Liver (tissue), 3 donors: ENCODE results near the gene TBC1D8B.
A peak's percentile ranks its signal among the peaks of the same experiment; 100 is the strongest.

ENCODE experiments used
- NR2F2 ChIP-seq: IDR thresholded peaks from 2 replicates; pipeline ENCODE4 v1.6.1; 2016; ENCODE audit warnings: antibody characterized with exemption
- RAD21 ChIP-seq, 2 donors: IDR thresholded peaks; 2 replicates each; pipeline ENCODE4 v1.6.1; 2016; ENCODE audit warnings: antibody characterized with exemption in 2 of 2, mild to moderate bottlenecking in 2 of 2
- SP1 ChIP-seq: IDR thresholded peaks from 2 replicates; pipeline ENCODE4 v1.6.1; 2018; ENCODE audit warnings: antibody characterized with exemption, mild to moderate bottlenecking
- YY1 ChIP-seq: IDR thresholded peaks from 2 replicates; pipeline ENCODE4 v1.6.1; 2016; ENCODE audit warnings: antibody characterized with exemption, mild to moderate bottlenecking
- TF ChIP-seq, protein P1 (sequence below): fragments of 150-350 bp; IDR thresholded peaks from 2 replicates; pipeline ENCODE4 v1.5.1; 2017; ENCODE audit warnings: improper control_type of control experiment, low read depth, low read length; ENCODE audit not compliant: missing input control
- TF ChIP-seq, protein P2 (sequence below): IDR thresholded peaks from 2 replicates; pipeline ENCODE4 v1.6.1; 2016; ENCODE audit warnings: antibody characterized with exemption
- TF ChIP-seq, protein P3 (sequence below): IDR thresholded peaks from 2 replicates; pipeline ENCODE4 v1.6.1; 2016; ENCODE audit warnings: antibody characterized with exemption
- TF ChIP-seq, protein P4 (sequence below): IDR thresholded peaks from 2 replicates; pipeline ENCODE4 v1.6.1; 2016; ENCODE audit warnings: antibody characterized with exemption, mild to moderate bottlenecking
- donor health status: healthy.
- donor health status: healthy.

DNA sequence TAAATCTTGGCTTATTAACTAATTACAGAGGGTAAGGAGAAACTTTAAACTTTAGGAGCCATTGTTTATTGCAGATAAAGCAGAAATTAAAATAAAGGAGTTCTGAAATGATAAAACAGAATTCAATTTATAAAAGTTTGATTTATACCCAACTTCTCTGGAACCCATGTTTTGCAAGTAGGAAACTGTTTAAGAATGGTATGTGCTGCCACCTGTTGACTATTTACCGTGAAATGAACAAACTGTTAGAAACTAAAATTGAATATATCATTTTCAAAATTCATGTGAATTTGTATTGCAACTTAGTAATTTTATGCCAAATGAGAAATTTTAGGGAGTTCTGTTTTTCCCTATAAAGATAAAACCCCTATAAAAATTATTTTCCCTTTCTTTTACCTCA, 11.0 kb upstream of the TBC1D8B start:
- TF ChIP-seq, protein P1, sequence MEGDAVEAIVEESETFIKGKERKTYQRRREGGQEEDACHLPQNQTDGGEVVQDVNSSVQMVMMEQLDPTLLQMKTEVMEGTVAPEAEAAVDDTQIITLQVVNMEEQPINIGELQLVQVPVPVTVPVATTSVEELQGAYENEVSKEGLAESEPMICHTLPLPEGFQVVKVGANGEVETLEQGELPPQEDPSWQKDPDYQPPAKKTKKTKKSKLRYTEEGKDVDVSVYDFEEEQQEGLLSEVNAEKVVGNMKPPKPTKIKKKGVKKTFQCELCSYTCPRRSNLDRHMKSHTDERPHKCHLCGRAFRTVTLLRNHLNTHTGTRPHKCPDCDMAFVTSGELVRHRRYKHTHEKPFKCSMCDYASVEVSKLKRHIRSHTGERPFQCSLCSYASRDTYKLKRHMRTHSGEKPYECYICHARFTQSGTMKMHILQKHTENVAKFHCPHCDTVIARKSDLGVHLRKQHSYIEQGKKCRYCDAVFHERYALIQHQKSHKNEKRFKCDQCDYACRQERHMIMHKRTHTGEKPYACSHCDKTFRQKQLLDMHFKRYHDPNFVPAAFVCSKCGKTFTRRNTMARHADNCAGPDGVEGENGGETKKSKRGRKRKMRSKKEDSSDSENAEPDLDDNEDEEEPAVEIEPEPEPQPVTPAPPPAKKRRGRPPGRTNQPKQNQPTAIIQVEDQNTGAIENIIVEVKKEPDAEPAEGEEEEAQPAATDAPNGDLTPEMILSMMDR: peak; percentile 28
- TF ChIP-seq, protein P2, sequence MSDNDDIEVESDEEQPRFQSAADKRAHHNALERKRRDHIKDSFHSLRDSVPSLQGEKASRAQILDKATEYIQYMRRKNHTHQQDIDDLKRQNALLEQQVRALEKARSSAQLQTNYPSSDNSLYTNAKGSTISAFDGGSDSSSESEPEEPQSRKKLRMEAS: no peak
- TF ChIP-seq, protein P3, sequence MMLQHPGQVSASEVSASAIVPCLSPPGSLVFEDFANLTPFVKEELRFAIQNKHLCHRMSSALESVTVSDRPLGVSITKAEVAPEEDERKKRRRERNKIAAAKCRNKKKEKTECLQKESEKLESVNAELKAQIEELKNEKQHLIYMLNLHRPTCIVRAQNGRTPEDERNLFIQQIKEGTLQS: no peak
- TF ChIP-seq RAD21 (IDR thresholded peaks at IDR 0.05) (peak; percentile 57 to 61), YY1 (no peak), SP1 (no peak), NR2F2 (no peak)
- TF ChIP-seq, protein P4, sequence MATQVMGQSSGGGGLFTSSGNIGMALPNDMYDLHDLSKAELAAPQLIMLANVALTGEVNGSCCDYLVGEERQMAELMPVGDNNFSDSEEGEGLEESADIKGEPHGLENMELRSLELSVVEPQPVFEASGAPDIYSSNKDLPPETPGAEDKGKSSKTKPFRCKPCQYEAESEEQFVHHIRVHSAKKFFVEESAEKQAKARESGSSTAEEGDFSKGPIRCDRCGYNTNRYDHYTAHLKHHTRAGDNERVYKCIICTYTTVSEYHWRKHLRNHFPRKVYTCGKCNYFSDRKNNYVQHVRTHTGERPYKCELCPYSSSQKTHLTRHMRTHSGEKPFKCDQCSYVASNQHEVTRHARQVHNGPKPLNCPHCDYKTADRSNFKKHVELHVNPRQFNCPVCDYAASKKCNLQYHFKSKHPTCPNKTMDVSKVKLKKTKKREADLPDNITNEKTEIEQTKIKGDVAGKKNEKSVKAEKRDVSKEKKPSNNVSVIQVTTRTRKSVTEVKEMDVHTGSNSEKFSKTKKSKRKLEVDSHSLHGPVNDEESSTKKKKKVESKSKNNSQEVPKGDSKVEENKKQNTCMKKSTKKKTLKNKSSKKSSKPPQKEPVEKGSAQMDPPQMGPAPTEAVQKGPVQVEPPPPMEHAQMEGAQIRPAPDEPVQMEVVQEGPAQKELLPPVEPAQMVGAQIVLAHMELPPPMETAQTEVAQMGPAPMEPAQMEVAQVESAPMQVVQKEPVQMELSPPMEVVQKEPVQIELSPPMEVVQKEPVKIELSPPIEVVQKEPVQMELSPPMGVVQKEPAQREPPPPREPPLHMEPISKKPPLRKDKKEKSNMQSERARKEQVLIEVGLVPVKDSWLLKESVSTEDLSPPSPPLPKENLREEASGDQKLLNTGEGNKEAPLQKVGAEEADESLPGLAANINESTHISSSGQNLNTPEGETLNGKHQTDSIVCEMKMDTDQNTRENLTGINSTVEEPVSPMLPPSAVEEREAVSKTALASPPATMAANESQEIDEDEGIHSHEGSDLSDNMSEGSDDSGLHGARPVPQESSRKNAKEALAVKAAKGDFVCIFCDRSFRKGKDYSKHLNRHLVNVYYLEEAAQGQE: no peak
